A549 (cell line): Measurements from ENCODE around the gene CTR9. TPM values are rescaled to one million over a fixed set of nuclear protein-coding genes. Genes with fewer than 3 reads are reported as not detected.

Experiments used
- ATAC-seq, 2 experiments: fragments of 200-7000 bp in 1 of 2; fragments of >200 bp in 1 of 2; cut with Nextera tagmentation in 1 of 2; cut with Tn5 transposase in 1 of 2; 3 replicates each; pipeline versions ENCODE4 v1.8.0 to v1.9.1; 2018 to 2020; ENCODE audit warnings: mild to moderate bottlenecking in 1 of 2, moderate library complexity in 1 of 2
- CTCF ChIA-PET: fragments of 300-600 bp; sonication (Branson Sonifier 250); formaldehyde crosslinking; extraction: SDS; loops from one replicate; lab custom pipeline; 2021; ENCODE audit warnings: antibody characterized with exemption, inconsistent platforms; lab: Yijun Ruan, JAX
- POLR2A ChIA-PET: fragments of 350-600 bp; formaldehyde crosslinking; extraction: SDS; loops from one replicate; lab custom pipeline; 2021; ENCODE audit warnings: antibody characterized with exemption, inconsistent platforms; lab: Yijun Ruan, JAX
- DNase-seq, 2 experiments: peaks; one replicate each; pipeline versions ENCODE4 v3.0.0 to v3.0.0-alpha.2; 2011 to 2016; ENCODE audit warnings: low read depth in 1 of 2, low spot score in 1 of 2
- FAIRE-seq: peaks from 2 replicates; lab custom pipeline; 2011; peaks lifted over from hg19 to GRCh38; lab: Jason Lieb, UNC
- H3K27ac ChIP-seq, 2 experiments: fragments of >200 bp; sonication (Bioruptor Twin); formaldehyde crosslinking; 3 replicates each; pipeline ENCODE4 v1.5.1; 2016 to 2017
- H3K4me1 ChIP-seq: fragments of >200 bp; sonication (Bioruptor Twin); formaldehyde crosslinking; 3 replicates; pipeline ENCODE4 v1.6.1; 2016
- H3K4me2 ChIP-seq: fragments of >200 bp; sonication (Bioruptor Twin); formaldehyde crosslinking; 3 replicates; pipeline ENCODE4 v1.6.1; 2016
- H3K4me3 ChIP-seq: fragments of >200 bp; sonication (Bioruptor Twin); formaldehyde crosslinking; 3 replicates; pipeline ENCODE4 v1.5.1; 2016
- H3K9me3 ChIP-seq: fragments of >200 bp; sonication (Bioruptor Twin); formaldehyde crosslinking; 3 replicates; pipeline ENCODE4 v1.6.1; 2016
- BHLHE40 ChIP-seq: IDR thresholded peaks from 2 replicates; pipeline ENCODE4 v1.6.1; 2012; ENCODE audit warnings: low read depth, low read length, inconsistent platforms
- E2F6 ChIP-seq: IDR thresholded peaks from 2 replicates; pipeline ENCODE4 v1.6.1; 2012; ENCODE audit warnings: low read depth, borderline replicate concordance
- EHF ChIP-seq: fragments of 250-450 bp; sonication (Bioruptor Pico); IDR thresholded peaks from 2 replicates; pipeline ENCODE4 v1.5.0; 2020; ENCODE audit warnings: mild to moderate bottlenecking
- EHMT2 ChIP-seq: fragments of 200-600 bp; sonication (generic); IDR thresholded peaks from 2 replicates; pipeline ENCODE4 v1.6.1; 2016; ENCODE audit warnings: antibody characterized with exemption, low read depth, mild to moderate bottlenecking, moderate library complexity
- HES2 ChIP-seq: fragments of >200 bp; sonication (Bioruptor Twin); formaldehyde crosslinking; IDR thresholded peaks from 2 replicates; pipeline ENCODE4 v1.6.1; 2016
- JUN ChIP-seq, 2 experiments: fragments of >200 bp; sonication (Bioruptor Twin); formaldehyde crosslinking; IDR thresholded peaks; 2 replicates in 1 of 2; 3 replicates in 1 of 2; pipeline ENCODE4 v1.6.1; 2016 to 2017
- KDM1A ChIP-seq: fragments of 200-600 bp; sonication (generic); IDR thresholded peaks from 2 replicates; pipeline ENCODE4 v1.6.1; 2016; ENCODE audit warnings: low read depth, mild to moderate bottlenecking
- MYC ChIP-seq: IDR thresholded peaks from 2 replicates; pipeline ENCODE4 v1.6.1; 2012; ENCODE audit warnings: mild to moderate bottlenecking, inconsistent platforms, low read length, improper control_type of control experiment, borderline replicate concordance
- NR3C1 ChIP-seq: fragments of >200 bp; sonication (Bioruptor Twin); formaldehyde crosslinking; IDR thresholded peaks from 3 replicates; pipeline ENCODE4 v1.6.1; 2017
- POLR2AphosphoS2 ChIP-seq: conservative IDR thresholded peaks from 2 replicates; pipeline ENCODE4 v1.6.1; 2012; ENCODE audit warnings: low read length, improper control_type of control experiment, inconsistent platforms
- REST ChIP-seq: fragments of 200-600 bp; sonication (generic); IDR thresholded peaks from 2 replicates; pipeline ENCODE4 v1.6.1; 2016; ENCODE audit warnings: antibody characterized with exemption, mild to moderate bottlenecking, moderate library complexity
- RFX5 ChIP-seq: fragments of 450-650 bp; IDR thresholded peaks from 2 replicates; pipeline ENCODE4 v1.7.1; 2014; ENCODE audit warnings: antibody characterized with exemption, mild to moderate bottlenecking, moderate library complexity
- RNF2 ChIP-seq: fragments of 200-600 bp; sonication (generic); IDR thresholded peaks from 2 replicates; pipeline ENCODE4 v1.6.1; 2016; ENCODE audit warnings: low read depth, mild to moderate bottlenecking, antibody characterized with exemption, moderate library complexity, borderline replicate concordance
- TP53 ChIP-seq: fragments of 250-450 bp; sonication (Bioruptor Pico); IDR thresholded peaks from 2 replicates; pipeline ENCODE4 v1.5.0; 2021; ENCODE audit warnings: mild to moderate bottlenecking, moderate library complexity
- WGBS: methylation state at CpG from one replicate; pipeline ENCODE4 v1.1.6; 2017; ENCODE audit errors: missing lambda C conversion rate; 5-methylcytosine and 5-hydroxymethylcytosine counted together
- polyA plus RNA-seq, 4 experiments: library from polyadenylated mRNA; depleted of rRNA in 3 of 4; stranded (reverse); fragments of >200 nt; fragmentation: RNase III in 1 of 4; extraction: RNeasy Plus Mini Kit Qiagen cat#74134 plus additional on column Dnase treatment in 1 of 4; gene quantifications; 2 replicates in 3 of 4; 3 replicates in 1 of 4; pipeline ENCODE4 v1.2.3, GENCODE V29; 2011 to 2017
- small RNA-seq, 6 experiments: library from RNA; depleted of rRNA; stranded (forward); fragments of <200 nt; gene quantifications; one replicate each; pipeline ENCODE3, GENCODE V24; 2012
- TF ChIP-seq, protein P1 (sequence below): fragments of 250-450 bp; sonication (Bioruptor Pico); IDR thresholded peaks from 2 replicates; pipeline ENCODE4 v1.5.0; 2020; ENCODE audit warnings: low read depth, mild to moderate bottlenecking, moderate library complexity
- TF ChIP-seq, protein P2 (sequence below): fragments of 250-450 bp; sonication (Bioruptor Pico); IDR thresholded peaks from 2 replicates; pipeline ENCODE4 v1.5.0; 2021; ENCODE audit warnings: mild to moderate bottlenecking, moderate library complexity, borderline replicate concordance

CTR9 gene
- polyA plus RNA-seq, 2 of the 4 experiments (the other 2 are of a cell fraction) = 24.8 to 35.0 TPM

GRCh38 chr11:10828402-10828801 is 77.4 kb downstream of the CTR9 start:
- no peak for FAIRE-seq
- CTCF ChIA-PET = interaction anchor here (1.2 kb wide), 1 partner anchor 10 kb away, joined by 3 read pairs; no protein-coding TSS in a partner anchor

GRCh38 chr11:10829139-10829538 is 78.1 kb downstream of the CTR9 start:
- CTCF ChIA-PET = interaction anchor here (1.2 kb wide), 1 partner anchor 10 kb away, joined by 3 read pairs; no protein-coding TSS in a partner anchor
- FAIRE-seq (no peak), ATAC-seq (no peak), DNase-seq (no peak)
- no peak for TF ChIP-seq REST
- TF ChIP-seq MYC = no peak
- no peak for TF ChIP-seq BHLHE40
- TF ChIP-seq, protein P1, sequence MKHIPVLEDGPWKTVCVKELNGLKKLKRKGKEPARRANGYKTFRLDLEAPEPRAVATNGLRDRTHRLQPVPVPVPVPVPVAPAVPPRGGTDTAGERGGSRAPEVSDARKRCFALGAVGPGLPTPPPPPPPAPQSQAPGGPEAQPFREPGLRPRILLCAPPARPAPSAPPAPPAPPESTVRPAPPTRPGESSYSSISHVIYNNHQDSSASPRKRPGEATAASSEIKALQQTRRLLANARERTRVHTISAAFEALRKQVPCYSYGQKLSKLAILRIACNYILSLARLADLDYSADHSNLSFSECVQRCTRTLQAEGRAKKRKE (CRISPR knock-in tag) = no peak
- TF ChIP-seq E2F6 = no peak
- no peak for TF ChIP-seq EHMT2
- TF ChIP-seq RNF2 = no peak
- TF ChIP-seq EHF = no peak
- no peak for TF ChIP-seq HES2
- TF ChIP-seq POLR2AphosphoS2 = no peak
- TF ChIP-seq JUN (IDR thresholded peaks at IDR 0.05) = no peak
- H3K4me1 ChIP-seq = no peaks in the 10 kb centered on the region
- H3K27ac ChIP-seq = no peak overlapping the region
- H3K4me3 ChIP-seq = no peak overlapping the region
- H3K9me3 ChIP-seq = no peaks in the 10 kb centered on the region
- no peak overlapping the region for H3K4me2 ChIP-seq
- POLR2A ChIA-PET = interaction anchor here (4.2 kb wide), 1 partner anchor 20 kb away, joined by 15 read pairs; the partner anchor contains the start of gene EIF4G2
- 70% methylated on average over 4 of the region's 4 CpGs for WGBS

More at GRCh38 chr11:10828402-10828801, 77.4 kb downstream of the CTR9 start:
- Histone ChIP-seq H3K4me2 (no peak overlapping the region), H3K4me1 (no peaks in the 10 kb centered on the region), H3K4me3 (no peak overlapping the region), H3K9me3 (no peaks in the 10 kb centered on the region), H3K27ac (no peak overlapping the region)
- TF ChIP-seq, protein P2, sequence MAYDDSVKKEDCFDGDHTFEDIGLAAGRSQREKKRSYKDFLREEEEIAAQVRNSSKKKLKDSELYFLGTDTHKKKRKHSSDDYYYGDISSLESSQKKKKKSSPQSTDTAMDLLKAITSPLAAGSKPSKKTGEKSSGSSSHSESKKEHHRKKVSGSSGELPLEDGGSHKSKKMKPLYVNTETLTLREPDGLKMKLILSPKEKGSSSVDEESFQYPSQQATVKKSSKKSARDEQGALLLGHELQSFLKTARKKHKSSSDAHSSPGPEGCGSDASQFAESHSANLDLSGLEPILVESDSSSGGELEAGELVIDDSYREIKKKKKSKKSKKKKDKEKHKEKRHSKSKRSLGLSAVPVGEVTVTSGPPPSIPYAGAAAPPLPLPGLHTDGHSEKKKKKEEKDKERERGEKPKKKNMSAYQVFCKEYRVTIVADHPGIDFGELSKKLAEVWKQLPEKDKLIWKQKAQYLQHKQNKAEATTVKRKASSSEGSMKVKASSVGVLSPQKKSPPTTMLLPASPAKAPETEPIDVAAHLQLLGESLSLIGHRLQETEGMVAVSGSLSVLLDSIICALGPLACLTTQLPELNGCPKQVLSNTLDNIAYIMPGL (CRISPR knock-in tag) = no peak
- TF ChIP-seq EHF (no peak), E2F6 (no peak), NR3C1 (no peak), KDM1A (no peak), TP53 (no peak), BHLHE40 (no peak), RFX5 (no peak)
- 61% methylated on average over 2 of the region's 2 CpGs for WGBS
- ATAC-seq = no peak
- POLR2A ChIA-PET = interaction anchor here (4.2 kb wide), 1 partner anchor 19 kb away, joined by 15 read pairs; the partner anchor contains the start of gene EIF4G2
- DNase-seq = no peak

Small RNA genes within 50 kb of the gene (small RNA-seq; reads per million reads assigned to genes)
- gene RF00019 (0 reads per million in 6 experiments), gene SNORD97 (0 reads per million in 6 experiments)

Other genes with a start within 250 kb of the CTR9 start
- 21.6 and 33.3 TPM in 2 replicates for gene RNF141, start 210.1 kb upstream of the CTR9 start, polyA plus RNA-seq (2011; rRNA removed)
- gene RNF141, start 210.1 kb upstream of the CTR9 start, polyA plus RNA-seq (2017; fragmentation: RNase III; extraction: RNeasy Plus Mini Kit Qiagen cat#74134 plus additional on column Dnase treatment) = 15.6 to 18.6 TPM (median 16.8 TPM) in 3 replicates
- gene LYVE1, start 182.6 kb upstream of the CTR9 start, polyA plus RNA-seq (2011; rRNA removed) = not detected in 2 replicates
- 0.04 TPM in 1 of 3 replicates, not detected in the others for gene LYVE1, start 182.6 kb upstream of the CTR9 start, polyA plus RNA-seq (2017; fragmentation: RNase III; extraction: RNeasy Plus Mini Kit Qiagen cat#74134 plus additional on column Dnase treatment)
- gene IRAG1, start 57.5 kb upstream of the CTR9 start, polyA plus RNA-seq (2011; rRNA removed) = 0.05 TPM in 1 of 2 replicates, not detected in the other
- gene IRAG1, start 57.5 kb upstream of the CTR9 start, polyA plus RNA-seq (2017; fragmentation: RNase III; extraction: RNeasy Plus Mini Kit Qiagen cat#74134 plus additional on column Dnase treatment) = 0.03 to 0.12 TPM in 2 of 3 replicates, not detected in the other
- gene EIF4G2, start 57.7 kb downstream of the CTR9 start, polyA plus RNA-seq (2011; rRNA removed) = 1,171 and 1,351 TPM in 2 replicates
- gene EIF4G2, start 57.7 kb downstream of the CTR9 start, polyA plus RNA-seq (2017; fragmentation: RNase III; extraction: RNeasy Plus Mini Kit Qiagen cat#74134 plus additional on column Dnase treatment) = 901 to 1,145 TPM (median 938 TPM) in 3 replicates
- 132 and 142 TPM in 2 replicates for gene ZBED5, start 106.8 kb downstream of the CTR9 start, polyA plus RNA-seq (2011; rRNA removed)
- gene ZBED5, start 106.8 kb downstream of the CTR9 start, polyA plus RNA-seq (2017; fragmentation: RNase III; extraction: RNeasy Plus Mini Kit Qiagen cat#74134 plus additional on column Dnase treatment) = 60.6 to 65.9 TPM (median 61.8 TPM) in 3 replicates